ENCODE measurements around the gene CD22.

The CD22 gene

DNA sequence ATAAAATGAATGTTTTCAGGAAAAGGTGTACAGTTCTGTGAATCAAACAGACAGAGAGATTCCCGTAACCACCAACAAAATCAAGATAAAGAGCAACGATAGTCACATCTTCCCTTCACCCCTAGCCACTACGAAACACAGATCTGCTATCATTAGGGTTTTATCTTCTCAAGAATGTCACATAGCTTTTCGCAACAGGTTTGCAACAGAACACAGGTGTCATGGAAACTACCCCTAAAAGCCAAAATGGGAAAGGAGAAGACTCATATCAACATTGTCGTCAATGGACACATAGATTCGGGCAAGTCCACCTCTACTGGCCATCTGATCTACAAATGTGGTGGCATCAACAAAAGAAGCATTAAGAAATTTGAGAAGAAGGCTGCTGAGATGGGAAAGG, 52.9 kb downstream of the CD22 start:
- H3K4me3 ChIP-seq (replicated peaks; ENCODE audit: low read depth, low read length), result no peak overlapping the region
- TF ChIP-seq, protein P1, sequence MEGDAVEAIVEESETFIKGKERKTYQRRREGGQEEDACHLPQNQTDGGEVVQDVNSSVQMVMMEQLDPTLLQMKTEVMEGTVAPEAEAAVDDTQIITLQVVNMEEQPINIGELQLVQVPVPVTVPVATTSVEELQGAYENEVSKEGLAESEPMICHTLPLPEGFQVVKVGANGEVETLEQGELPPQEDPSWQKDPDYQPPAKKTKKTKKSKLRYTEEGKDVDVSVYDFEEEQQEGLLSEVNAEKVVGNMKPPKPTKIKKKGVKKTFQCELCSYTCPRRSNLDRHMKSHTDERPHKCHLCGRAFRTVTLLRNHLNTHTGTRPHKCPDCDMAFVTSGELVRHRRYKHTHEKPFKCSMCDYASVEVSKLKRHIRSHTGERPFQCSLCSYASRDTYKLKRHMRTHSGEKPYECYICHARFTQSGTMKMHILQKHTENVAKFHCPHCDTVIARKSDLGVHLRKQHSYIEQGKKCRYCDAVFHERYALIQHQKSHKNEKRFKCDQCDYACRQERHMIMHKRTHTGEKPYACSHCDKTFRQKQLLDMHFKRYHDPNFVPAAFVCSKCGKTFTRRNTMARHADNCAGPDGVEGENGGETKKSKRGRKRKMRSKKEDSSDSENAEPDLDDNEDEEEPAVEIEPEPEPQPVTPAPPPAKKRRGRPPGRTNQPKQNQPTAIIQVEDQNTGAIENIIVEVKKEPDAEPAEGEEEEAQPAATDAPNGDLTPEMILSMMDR (IDR thresholded peaks at IDR 0.05; ENCODE audit: insufficient read depth, low read length, poor library complexity, severe bottlenecking), result no peak
- no peaks in the 10 kb centered on the region for H3K27me3 ChIP-seq (replicated peaks; ENCODE audit: control insufficient read depth, insufficient read depth, low read length)
- H3K36me3 ChIP-seq (ENCODE audit: control insufficient read depth, insufficient read depth, low read length), result no peaks in the 10 kb centered on the region
- DNase-seq (ENCODE audit: extremely low read depth, insufficient read length), result no peak

- no peak overlapping the region for H3K4me3 ChIP-seq (replicated peaks; ENCODE audit: low read depth, low read length)
- DNase-seq (ENCODE audit: extremely low read depth, insufficient read length), result no peak
- no peaks in the 10 kb centered on the region for H3K36me3 ChIP-seq (ENCODE audit: control insufficient read depth, insufficient read depth, low read length)
- H3K27me3 ChIP-seq (replicated peaks; ENCODE audit: control insufficient read depth, insufficient read depth, low read length), result no peaks in the 10 kb centered on the region
- TF ChIP-seq, protein P1 (IDR thresholded peaks at IDR 0.05; ENCODE audit: insufficient read depth, low read length, poor library complexity, severe bottlenecking), result no peak
These were observed 54.5 kb downstream of the CD22 start for GRCh38 chr19:35383536-35383935.

GRCh38 chr19:35388277-35389054, 59.5 kb downstream of the CD22 start:
- Histone ChIP-seq H3K4me3 (replicated peaks; ENCODE audit: low read depth, low read length) (no peak overlapping the region), H3K36me3 (ENCODE audit: control insufficient read depth, insufficient read depth, low read length) (no peaks in the 10 kb centered on the region), H3K27me3 (replicated peaks; ENCODE audit: control insufficient read depth, insufficient read depth, low read length) (no peaks in the 10 kb centered on the region)
- no peak for DNase-seq (ENCODE audit: extremely low read depth, insufficient read length)
- TF ChIP-seq, protein P1 (IDR thresholded peaks at IDR 0.05; ENCODE audit: insufficient read depth, low read length, poor library complexity, severe bottlenecking), result no peak

- TF ChIP-seq, protein P1 (IDR thresholded peaks at IDR 0.05; ENCODE audit: insufficient read depth, low read length, poor library complexity, severe bottlenecking), result no peak
- H3K4me3 ChIP-seq (replicated peaks; ENCODE audit: low read depth, low read length), result no peak overlapping the region
- no peak for DNase-seq (ENCODE audit: extremely low read depth, insufficient read length)
- H3K27me3 ChIP-seq (replicated peaks; ENCODE audit: control insufficient read depth, insufficient read depth, low read length), result no peaks in the 10 kb centered on the region
- H3K36me3 ChIP-seq (ENCODE audit: control insufficient read depth, insufficient read depth, low read length), result no peaks in the 10 kb centered on the region
These were observed 60.3 kb downstream of the CD22 start for GRCh38 chr19:35389192-35389861.

DNA sequence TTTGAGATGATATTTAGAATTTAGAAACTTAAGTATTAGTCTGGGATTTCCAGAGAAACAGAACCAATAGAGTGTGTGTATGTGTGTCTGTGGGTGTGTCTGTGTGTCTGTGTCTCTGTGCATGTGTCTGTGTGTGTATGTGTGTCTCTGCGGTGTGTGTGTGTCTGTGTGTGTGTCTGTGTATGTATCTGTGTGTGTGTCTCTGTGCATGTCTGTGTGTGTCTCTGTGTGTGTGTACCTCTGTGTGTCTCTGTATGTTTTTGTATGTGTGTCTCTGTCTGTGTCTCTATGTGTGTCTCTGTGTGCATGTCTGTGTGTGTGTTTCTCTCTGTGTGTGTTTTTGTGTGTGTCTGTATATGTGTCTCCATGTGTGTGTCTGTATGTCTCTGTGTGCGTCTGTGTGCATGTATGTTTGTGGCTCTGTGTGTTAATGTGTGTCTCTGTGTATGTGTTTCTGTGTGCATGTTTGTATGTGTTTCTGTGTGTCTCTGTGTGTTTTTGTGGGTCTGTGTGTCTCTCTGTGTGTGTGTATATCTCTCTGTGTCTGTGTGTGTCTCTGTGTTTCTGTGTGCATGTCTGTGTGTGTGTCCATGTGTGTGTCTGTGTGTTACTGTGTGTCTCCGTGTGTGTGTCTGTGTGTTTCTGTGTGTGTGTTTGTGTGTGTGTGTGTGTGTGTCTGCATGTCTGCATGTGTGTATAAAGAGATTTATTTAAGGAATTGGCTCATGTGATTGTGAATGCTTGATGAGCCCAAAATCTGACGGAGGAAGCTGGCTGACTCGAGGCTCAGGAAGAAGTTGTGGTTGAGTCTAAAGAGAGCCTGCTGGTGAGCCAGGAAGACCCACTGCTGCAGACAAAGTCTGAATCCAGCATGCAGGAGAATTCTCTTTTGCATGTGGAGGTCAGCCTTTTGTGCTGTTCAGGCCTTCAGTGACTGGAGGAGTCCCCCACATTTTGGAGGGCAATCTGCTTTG, 64.0 kb downstream of the CD22 start:
- Histone ChIP-seq H3K4me3 (replicated peaks; ENCODE audit: low read depth, low read length) (no peak overlapping the region), H3K27me3 (replicated peaks; ENCODE audit: control insufficient read depth, insufficient read depth, low read length) (no peaks in the 10 kb centered on the region), H3K36me3 (ENCODE audit: control insufficient read depth, insufficient read depth, low read length) (no peaks in the 10 kb centered on the region)
- no peak for DNase-seq (ENCODE audit: extremely low read depth, insufficient read length)
- TF ChIP-seq, protein P1 (IDR thresholded peaks at IDR 0.05; ENCODE audit: insufficient read depth, low read length, poor library complexity, severe bottlenecking), result no peak
